ENCODE measurements around the gene SPEM1.

Gene SPEM1

GRCh38 chr17:7398612-7399011 is 21.5 kb upstream of the SPEM1 start:
- DNase-seq (ENCODE audit: low spot score) = no peak

- no peak for DNase-seq (ENCODE audit: low spot score)
Measured at GRCh38 chr17:7403043-7403726, 16.9 kb upstream of the SPEM1 start.

DNA sequence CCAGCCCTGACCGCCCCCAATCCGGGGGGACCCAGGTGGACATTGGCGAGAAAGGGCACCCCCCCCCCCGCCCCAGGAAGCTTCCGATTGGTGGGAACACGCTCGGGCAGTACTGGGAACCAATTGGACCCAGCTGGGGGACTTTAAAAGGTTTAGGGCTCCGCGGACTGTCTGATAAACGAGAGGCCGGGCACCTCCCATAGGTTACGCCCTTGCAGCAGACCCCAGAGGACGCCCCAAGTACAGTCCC is 16.5 kb upstream of the SPEM1 start:
- peak; percentile 81 for DNase-seq (ENCODE audit: low spot score)

GRCh38 chr17:7403977-7404736 is 16.0 kb upstream of the SPEM1 start, which contains the start of gene TMEM256:
TMEM256 (minus strand) TSS chr17:7404097; CDS start chr17:7404084, 13 bp downstream.
- peak; percentile 99 for DNase-seq (ENCODE audit: low spot score)

DNA sequence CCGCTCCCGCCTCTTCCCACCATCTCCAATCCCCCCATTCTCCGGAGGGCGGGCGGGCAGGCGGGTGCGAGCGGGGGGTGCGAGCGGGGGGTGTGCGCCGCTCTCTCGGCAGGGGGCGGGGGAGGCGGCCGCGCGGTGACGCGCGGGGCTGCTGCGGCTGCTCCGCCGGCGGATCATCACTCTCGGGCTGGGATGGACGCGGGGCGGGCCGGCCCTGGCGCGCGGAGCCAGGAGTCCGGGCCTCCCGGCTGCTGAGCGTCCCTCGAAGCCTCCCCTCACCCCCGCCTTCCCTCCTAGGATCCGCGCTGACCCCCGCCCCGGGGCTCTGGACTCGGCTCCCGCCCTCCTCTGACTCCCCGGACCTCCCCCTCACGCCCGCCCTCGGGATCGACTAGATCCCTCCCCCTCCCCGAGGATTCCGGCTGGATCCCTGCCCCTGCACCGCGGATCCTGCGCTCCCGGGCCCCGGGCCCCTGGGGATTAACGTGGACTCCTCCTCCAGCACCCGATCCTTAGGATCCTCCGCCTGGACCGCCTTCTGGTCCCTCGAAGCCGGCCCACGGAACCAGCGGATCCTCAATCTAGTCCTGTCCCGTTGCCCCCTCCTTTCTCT is 15.3 kb upstream of the SPEM1 start:
- peak; percentile 19 for DNase-seq (ENCODE audit: low spot score)

DNA sequence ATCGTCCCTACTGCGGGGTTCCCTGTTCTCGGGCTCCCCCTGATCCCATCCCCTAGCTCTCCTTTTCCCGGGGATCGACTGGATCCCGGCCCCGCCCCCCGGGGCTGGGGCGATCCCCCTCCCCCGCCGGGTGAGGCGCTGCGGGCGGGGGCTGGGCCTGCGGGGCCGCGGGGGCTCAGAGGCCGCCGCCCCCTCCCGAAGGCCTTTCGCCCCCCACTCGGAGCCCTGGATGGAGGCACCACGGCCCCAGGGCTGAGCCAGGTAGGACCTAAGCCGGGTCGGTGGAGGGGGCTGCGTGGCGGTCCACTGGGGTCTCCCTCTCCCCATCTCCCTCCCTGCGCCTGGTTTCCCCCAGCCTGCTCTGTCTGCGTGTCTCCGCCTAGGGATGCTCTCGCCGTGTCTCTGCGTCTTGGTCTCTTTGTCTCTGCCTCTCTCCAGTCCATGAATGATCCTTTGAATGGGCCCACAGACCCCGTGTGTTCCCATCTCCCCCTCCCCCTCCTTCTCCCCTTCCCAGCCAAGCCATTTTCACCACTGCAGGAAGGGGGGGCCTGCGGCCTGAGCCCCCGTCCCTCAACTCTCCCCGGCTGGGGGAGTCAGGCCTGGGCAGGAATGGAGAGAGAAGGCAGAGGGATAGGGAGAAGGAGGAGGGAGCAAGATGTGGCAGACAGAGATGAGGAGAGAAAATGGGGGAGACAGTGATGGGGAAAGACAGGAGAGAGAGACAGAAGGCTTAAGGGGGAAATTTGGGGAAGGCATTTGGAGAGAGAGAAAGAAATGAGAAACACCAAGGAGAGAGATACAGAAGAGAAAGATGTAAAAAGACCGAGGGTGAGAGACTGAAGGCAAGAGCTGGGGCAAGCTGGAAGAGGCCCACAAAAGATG is 14.5 kb upstream of the SPEM1 start:
- DNase-seq (ENCODE audit: low spot score) = peak; percentile 30

- no peak for DNase-seq (ENCODE audit: low spot score)
Measured at GRCh38 chr17:7406235-7406825, 13.8 kb upstream of the SPEM1 start.

GRCh38 chr17:7407082-7407481 is 13.0 kb upstream of the SPEM1 start:
- no peak for DNase-seq (ENCODE audit: low spot score)

GRCh38 chr17:7407485-7408251 is 12.5 kb upstream of the SPEM1 start, which contains the start of gene NLGN2:
NLGN2 (plus strand) TSS chr17:7407845; CDS start chr17:7408256, 411 bp downstream.
- no peak for DNase-seq (ENCODE audit: low spot score)

- DNase-seq (ENCODE audit: low spot score) = no peak
Measured at GRCh38 chr17:7408252-7408727, 11.8 kb upstream of the SPEM1 start.

DNA sequence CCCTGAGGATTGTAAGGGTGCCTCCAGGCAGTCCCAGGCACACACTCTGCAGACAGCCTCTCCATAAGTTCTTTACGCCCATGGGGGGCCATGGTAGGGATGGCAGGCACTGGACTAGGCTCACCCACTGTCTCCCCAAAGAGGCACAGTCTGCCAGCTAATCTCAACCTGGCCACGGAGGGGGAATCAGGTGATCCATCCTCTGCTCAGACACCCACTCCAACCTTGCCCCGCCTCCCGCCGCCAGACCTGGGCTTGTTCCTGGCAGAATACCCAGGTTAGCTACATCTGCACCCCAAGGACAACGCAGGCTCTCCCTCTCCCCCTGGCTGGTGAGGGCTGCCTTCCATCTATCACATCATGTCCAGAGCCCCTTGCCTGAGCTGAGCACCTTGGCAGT is 11.3 kb upstream of the SPEM1 start:
- no peak for DNase-seq (ENCODE audit: low spot score)

DNA sequence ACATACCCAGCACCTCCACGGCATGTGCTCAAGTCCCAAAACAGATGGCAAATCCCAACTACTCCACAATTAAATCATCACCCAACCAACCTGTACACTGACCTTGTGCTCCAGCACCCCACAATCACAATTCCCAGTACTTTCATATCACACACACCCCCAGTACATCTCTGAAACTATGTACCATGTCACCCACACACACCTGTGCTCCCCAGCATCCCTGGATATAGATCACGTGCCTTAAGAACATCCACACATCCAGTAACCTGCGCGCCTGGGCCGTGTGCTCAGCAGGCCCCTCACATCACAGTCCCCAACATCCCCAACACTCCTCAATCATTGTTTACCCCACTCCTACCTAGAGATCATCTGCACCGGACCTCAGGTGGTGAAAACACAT is 10.4 kb upstream of the SPEM1 start:
- DNase-seq (ENCODE audit: low spot score) = no peak

DNA sequence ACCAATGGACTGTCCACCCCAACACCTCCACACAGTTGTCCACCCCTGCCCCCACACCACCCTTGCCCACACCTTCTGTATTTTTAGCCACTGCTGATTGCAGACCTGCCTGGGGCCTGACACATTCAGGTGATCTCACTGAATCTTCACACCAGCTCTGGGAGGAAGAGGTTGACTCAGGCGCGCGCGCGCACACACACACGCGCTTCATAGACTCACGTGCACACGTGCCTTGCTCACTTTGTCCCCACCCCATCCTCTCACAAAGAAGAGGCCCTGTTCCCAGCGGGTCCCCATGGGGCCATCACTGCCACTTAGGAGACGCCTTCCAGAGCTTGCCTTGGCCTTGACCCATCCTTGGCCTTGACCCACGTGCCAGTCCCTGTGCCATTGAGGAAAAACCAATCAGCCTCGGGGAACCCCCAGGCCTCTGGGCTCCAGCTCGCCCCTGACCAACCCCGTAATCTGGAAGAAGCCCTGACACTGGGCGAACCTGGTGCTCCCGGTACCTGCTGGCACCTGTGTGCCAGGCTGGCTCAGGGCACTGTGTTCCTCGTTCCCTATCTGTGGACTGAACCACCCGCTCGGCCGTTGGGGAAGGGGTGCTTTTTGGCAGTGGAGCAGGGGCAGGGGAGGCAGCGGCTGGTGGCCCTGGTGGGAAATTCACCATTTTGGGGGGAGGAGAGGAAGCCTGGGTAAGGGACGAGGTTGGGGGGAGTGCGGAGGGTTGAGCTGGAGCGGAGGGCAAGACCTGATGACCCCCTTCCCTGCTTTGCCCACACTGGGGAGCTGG is 9.3 kb upstream of the SPEM1 start:
- DNase-seq (ENCODE audit: low spot score) = no peak

DNA sequence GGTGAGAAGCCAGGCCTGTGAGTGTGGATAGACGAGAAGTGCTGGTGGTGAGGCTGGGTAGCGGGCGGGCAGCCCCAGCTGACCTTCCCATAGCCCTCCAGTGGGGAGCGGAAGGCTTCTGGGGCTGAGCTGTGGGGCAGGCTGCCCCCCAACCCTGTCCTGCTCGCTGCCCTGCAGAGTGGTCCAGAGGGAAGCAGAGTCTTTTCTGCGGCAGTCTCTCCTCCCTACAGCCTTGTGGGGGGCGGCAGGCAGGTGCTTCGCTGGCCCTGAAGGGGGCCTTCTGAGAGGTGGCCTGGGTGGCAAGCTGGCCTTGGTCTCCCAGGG is 8.7 kb upstream of the SPEM1 start:
- no peak for DNase-seq (ENCODE audit: low spot score)

GRCh38 chr17:7413346-7413985 is 6.7 kb upstream of the SPEM1 start:
- DNase-seq (ENCODE audit: low spot score) = no peak

DNA sequence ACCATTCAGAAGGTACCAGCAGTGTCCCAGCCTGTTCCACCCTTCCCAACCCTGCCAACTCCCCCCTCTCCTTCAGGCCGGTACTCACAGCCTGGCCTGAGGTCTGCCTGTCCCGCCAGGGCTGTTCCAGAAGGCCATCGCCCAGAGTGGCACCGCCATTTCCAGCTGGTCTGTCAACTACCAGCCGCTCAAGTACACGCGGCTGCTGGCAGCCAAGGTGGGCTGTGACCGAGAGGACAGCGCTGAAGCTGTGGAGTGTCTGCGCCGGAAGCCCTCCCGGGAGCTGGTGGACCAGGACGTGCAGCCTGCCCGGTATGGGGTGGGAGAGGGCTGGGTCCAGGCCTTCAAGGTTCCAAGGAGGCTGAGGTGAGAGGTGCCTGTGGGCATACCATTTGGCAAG is 5.3 kb upstream of the SPEM1 start:
- no peak for DNase-seq (ENCODE audit: low spot score)

- DNase-seq (ENCODE audit: low spot score) = no peak
Measured at GRCh38 chr17:7415784-7416183, 4.3 kb upstream of the SPEM1 start.

DNA sequence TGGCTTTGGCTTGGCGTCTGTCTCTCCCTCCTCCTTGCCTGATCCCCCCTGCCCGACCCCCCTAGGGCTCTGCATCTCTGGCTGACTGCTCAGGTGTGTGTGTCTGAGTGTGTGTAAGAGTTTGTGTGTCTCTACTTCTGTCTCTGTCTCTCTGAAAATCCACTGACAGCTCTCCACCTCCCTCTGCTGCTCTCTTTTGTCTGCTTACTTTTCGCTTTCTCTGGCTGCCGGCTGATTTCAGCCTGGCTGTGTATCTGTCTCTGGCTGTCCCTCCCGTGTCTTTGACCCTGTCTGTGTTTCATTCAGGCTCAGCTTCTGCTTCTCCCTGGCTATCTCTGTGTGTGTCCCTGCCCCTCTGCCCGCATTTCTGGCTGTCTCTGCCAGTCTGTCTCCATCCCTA is 3.8 kb upstream of the SPEM1 start:
- DNase-seq (ENCODE audit: low spot score) = no peak

GRCh38 chr17:7417056-7417655 is 3.0 kb upstream of the SPEM1 start:
- no peak for DNase-seq (ENCODE audit: low spot score)

Data from RKO (cell line).